NOMO-1 treated with DMSO at 0.1 percent for 48 hours (cell line): ENCODE measurements around the gene ARHGEF40.

Source experiments
- DNase-seq: peaks from one replicate; lab custom pipeline; 2025; ENCODE audit not compliant: unreplicated experiment; lab: John Stamatoyannopoulos, UW

Gene ARHGEF40

GRCh38 chr14:21070083-21070609 is at the start of gene ARHGEF40:
TSS of gene ARHGEF40 (plus strand) at chr14:21070304. CDS start at chr14:21070397, 93 bp downstream.
- peak; percentile 38 for DNase-seq

GRCh38 chr14:21020977-21021545 is 49.0 kb upstream of the ARHGEF40 start:
- no peak for DNase-seq

DNA sequence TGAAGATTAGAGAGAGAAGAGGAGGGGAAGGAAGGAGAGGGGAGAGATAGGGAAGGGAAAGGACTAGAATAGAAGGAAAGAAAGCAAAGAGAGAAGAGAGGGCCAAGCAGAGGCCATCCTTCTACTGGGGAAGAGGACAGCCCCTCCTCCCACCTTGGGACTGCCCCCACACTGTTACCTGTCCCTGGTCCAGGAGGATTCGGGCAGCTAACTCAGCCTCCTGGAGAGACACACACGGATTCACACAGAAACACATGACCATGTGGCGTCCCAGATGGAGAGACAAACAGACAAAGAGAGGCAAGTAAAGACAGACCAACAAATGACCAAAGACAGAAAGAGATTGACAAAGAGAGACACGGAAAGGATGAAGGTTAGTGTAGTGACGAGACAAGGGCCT is 47.4 kb upstream of the ARHGEF40 start:
- no peak for DNase-seq

DNA sequence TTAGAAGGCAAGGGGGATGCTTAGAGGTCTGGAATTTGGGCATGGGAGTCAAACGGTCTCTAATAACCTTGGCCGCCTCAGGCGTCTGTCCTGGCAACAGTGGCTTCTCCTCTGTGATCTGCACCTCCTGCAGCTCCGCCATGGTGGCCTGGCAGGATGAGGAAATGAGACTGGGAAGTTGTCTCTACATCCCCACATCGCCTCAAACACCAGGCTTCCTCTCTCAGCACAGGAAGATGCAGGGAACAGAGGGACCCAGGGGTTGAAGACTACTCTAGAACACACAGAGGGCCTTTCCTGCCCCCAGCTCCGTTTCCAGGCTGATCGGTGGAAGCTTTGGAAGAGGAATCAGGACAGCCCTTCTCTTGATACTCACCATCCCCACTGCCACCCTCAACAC is 46.9 kb upstream of the ARHGEF40 start:
- no peak for DNase-seq

- DNase-seq, result peak; percentile 25
These were observed 46.1 kb upstream of the ARHGEF40 start for GRCh38 chr14:21023817-21024584.

DNA sequence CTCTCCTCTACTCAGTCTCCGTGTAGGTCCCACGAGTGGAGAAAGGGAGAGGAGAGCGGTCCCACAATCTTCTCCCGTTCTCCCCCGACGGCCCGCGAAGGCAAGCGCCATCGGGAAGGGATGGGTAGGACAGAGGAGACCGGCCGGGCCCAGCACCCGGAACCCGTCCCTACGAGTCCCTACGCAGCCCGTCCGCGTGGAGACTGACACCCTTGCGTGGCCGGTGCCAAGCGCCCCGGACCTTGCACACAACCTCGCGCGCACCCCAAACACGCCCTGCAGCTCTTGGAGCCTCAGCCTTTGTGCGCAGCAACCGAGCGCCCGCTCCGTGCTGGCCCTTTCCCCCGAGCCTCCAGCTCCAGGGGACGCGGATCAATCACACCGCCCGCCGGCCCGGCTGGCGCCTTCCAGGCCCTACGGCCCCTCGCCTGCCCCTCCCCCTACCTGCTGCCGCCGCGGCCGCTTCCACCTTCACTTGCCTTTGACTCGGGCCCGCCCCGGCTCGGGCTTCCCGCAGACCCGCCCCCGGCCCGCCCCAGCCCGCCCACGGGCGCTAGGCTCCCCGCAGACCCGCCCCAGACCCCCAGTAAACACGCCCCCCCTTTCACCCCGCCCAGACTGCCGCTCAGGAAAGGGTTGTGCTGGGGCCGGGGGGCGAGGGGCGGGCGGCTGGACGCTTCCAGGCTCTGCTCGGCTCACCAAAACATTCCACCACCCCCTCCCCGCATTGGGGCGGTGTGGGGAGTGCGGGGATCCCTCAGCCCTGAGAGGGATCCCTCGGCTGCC is 45.3 kb upstream of the ARHGEF40 start, which contains the start of gene NDRG2:
TSS of gene NDRG2 (minus strand) at position 477 of the 786 bp plus-strand sequence. CDS start 1,746 bp downstream, outside the sequence.
- DNase-seq, result peak; percentile 74

- DNase-seq, result no peak
These were observed 44.5 kb upstream of the ARHGEF40 start for GRCh38 chr14:21025371-21026273.

GRCh38 chr14:21026274-21026987 is 43.7 kb upstream of the ARHGEF40 start:
- no peak for DNase-seq

GRCh38 chr14:21026988-21027315 is 43.2 kb upstream of the ARHGEF40 start:
- no peak for DNase-seq

DNA sequence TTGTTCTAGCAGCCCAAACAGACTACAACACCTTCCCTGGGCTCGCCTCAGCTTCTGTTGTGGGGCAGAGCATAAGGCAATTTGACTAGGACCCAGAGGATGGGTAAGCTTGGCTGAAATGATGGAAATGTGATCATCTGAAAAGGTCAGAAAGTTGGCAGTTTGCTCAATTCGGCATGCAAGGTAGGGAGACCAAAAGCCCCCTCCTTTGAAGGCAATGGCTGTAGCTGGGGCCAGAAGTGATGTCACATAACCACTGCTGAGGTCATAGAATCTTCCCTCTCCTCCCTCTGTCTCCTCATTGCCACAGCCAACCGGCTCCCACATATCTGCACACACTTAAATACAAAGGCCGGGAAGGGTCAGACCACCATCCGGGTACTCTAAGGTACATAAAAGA is 40.2 kb upstream of the ARHGEF40 start, which contains the start of gene TPPP2:
TSS of gene TPPP2 (plus strand) at position 301 of the 400 bp plus-strand sequence. CDS start 365 bp downstream, outside the sequence.
- no peak for DNase-seq

DNA sequence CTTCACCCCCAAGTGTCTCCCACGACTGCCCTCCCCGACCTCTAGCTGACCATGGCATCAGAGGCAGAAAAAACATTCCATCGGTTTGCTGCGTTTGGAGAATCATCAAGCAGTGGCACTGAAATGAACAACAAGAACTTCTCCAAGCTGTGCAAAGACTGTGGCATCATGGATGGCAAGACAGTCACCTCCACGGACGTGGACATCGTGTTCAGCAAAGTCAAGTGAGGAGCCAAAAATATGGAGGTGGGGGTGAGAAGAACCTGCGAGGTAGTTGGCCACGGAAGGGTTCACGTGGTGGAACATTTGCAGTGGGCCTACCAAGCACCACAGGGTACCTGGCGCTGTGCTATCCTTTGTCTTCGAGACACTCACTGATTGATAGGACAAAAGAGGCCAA is 39.6 kb upstream of the ARHGEF40 start:
- no peak for DNase-seq

DNA sequence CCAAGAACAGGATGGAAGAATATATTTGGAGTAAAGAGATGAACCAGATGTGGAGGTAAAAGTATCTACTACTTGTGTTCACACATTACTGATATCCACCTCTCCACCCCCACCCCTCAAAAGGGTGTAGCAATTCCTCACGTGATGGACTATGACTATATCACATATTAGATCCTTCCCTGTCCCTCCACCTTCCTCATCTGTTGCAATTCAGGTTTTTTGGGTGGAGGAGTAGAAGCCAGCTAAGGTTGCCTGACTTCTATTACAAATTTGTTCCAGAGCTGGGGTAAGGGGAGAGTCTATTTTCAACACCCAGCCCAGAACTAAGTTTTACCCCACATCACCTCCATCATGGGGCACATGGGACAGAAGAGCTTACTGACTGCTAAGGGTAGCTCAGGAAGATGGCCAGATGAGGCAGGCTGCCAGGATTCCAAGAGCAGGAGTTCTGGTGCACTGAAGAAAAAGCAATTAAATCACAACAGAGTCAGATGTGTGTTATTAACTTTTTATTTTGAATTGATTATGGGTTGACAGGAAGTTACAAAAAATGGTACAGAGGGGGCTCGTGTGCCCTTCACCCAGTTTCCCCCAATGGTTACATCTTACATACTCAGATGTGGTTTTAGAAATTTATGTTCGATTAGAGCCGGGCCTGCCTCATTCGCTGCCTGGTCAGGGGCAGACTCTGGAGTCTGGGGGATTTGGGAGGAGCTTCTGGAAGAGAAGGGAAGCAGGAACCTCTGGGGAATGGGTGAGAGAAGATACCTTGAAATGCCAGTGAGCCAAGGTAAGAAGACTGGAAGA is 37.6 kb upstream of the ARHGEF40 start:
- DNase-seq, result peak; percentile 22

DNA sequence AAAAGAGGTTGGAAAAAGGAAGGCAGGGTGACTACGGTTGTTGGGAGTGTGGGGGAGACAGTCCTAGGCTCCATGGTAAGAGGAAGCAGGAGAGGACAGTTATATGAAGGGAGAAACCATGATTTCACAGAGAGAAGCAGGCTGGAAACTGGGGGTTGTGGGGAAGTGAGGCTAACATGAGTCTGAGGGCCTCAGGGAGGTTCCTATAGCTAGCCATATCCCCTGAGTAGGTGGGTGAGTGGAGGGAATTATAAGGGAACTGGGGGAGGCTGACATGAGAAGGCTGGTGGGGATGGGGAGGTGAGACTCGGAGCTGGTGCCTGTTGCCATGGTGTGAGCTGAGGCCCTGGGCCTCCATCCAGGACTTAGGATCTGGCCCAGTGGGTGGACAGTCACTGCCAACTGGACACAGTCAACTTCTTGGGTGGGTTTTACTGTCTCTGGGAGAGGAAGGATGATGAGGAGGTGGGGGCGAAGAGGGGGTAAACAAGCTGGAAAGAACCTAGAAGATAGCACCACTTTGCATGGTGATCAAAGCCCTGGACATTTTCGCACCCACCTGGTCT is 36.9 kb upstream of the ARHGEF40 start:
- DNase-seq, result no peak

- no peak for DNase-seq
These were observed 35.4 kb upstream of the ARHGEF40 start, which contains the start of gene RNASE13 for GRCh38 chr14:21034707-21035106. TSS of gene RNASE13 (minus strand) at chr14:21034807. CDS start at chr14:21034288, 519 bp downstream.

GRCh38 chr14:21036751-21037150 is 33.4 kb upstream of the ARHGEF40 start:
- DNase-seq, result no peak

DNA sequence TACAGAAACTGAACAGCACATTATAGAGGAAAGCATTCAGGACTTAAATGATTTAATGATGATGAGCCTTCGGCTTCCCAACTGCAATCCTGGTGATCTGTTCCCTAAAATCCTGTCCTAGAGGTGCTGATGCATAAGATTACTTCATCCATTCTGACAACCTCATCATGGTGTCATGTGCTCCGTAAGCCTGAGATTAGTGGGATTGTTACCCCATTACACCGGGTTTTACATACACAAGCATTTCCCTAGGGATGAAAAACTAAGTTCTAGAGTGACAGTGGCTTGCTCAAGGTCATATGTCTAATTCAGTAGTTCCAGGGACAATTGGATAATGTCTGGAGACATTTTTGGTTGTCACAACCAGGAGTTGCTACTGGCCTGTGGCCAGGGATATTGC is 32.9 kb upstream of the ARHGEF40 start:
- DNase-seq, result no peak

DNA sequence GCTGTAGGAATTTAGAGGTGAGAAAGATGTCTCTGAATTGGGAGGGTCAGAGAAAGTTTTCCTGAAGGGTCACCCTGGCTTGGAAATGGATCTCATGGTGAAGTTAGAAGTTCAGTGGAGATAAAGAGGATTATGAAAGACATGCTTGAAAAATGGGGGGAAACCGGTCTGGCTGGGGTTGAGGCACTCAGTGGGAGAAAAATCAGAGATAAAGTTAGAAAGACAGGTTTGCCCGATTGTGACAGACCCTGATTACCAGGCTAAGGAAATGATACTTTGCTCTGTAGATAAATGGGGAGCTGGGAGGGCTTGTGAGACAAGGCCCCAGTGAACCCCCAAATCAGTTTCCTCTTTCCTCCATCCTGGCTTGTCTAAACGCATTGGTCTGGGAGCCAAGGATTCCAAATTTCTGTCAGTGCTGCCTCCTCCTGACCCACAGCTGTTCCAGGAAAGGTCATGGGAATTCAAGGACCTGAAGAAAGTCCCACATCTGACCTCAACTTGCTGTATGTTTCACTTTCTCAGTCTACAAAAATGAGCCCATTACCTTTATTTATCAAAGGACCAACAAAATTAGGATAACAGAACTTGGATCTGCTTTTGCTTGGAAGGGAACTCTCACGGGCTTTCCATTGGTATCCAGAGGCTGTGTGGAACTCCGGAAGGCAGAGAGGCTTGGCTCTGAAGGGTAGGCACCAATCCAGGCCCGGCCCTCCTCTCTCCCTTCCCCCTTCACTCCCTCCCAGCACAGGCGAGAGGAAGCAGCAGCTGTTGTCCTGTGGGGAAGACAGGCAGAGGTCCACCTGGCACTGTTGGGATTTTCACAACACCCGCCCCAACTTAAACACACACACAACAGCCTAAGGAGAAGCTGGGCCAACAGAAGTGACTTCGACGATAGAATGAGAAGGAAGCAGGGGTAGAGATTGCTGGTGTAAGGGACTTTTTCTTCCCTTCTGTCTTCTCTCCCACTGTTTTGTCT is 31.4 kb upstream of the ARHGEF40 start:
- no peak for DNase-seq
